Activated T-cell treated with anti-CD3 and anti-CD28 coated beads, Interleukin-2, amount 50 U/mL, for 4 hours (primary cell): ENCODE measurements around the gene SERINC5. TPM values are rescaled to one million over a fixed set of nuclear protein-coding genes. Genes with fewer than 3 reads are reported as not detected.
"Not testable (repeated sequence)": the region's sequence is repeated elsewhere in the genome, so short reads cannot be mapped to it uniquely, and the experiment has no call there.

Source experiments
- ATAC-seq, 2 donors: fragments of 200-7000 bp; cut with Tn5 transposase; one replicate each; pipeline ENCODE4 v1.10.0; 2021
- DNase-seq: peaks from one replicate; pipeline ENCODE4 v3.0.0-alpha.2; 2020
- H3K27me3 Mint-ChIP-seq: one replicate; pipeline ENCODE4 v1.8.0; 2021; ENCODE audit warnings: low read depth, mixed read lengths
- H3K36me3 Mint-ChIP-seq: one replicate; pipeline ENCODE4 v1.8.0; 2022; ENCODE audit warnings: mixed read lengths; ENCODE audit not compliant: insufficient read depth
- H3K4me1 Mint-ChIP-seq: one replicate; pipeline ENCODE4 v1.8.0; 2021; ENCODE audit warnings: low read depth, mixed read lengths
- H3K4me3 Mint-ChIP-seq: one replicate; pipeline ENCODE4 v1.8.0; 2021; ENCODE audit warnings: mild to moderate bottlenecking, moderate library complexity, mixed read lengths
- H3K9me3 Mint-ChIP-seq: one replicate; pipeline ENCODE4 v1.8.0; 2021; ENCODE audit warnings: mixed read lengths
- total RNA-seq, 3 donors: library from RNA; stranded (reverse); gene quantifications; one replicate each; pipeline ENCODE4 v1.2.1, GENCODE V29; 2021

Gene SERINC5
- total RNA-seq, 3 donors from 2014 or later = 18.0 to 21.5 (median 21.1) TPM

- Mint-ChIP-seq H3K9me3 (no peaks in the 10 kb centered on the region), H3K4me1 (peaks cover 82% of the 10 kb centered on the region), H3K36me3 (peaks cover 10% of the 10 kb centered on the region), H3K27me3 (no peaks in the 10 kb centered on the region), H3K4me3 (peak overlapping the region; percentile 19)
- DNase-seq (no peak), ATAC-seq (no peak)
Observed at GRCh38 chr5:80190960-80191359, 64.9 kb downstream of the SERINC5 start.

GRCh38 chr5:80189701-80190100, 66.1 kb downstream of the SERINC5 start:
- Mint-ChIP-seq H3K36me3 (peaks cover 5% of the 10 kb centered on the region), H3K4me1 (peaks cover 82% of the 10 kb centered on the region), H3K9me3 (no peaks in the 10 kb centered on the region), H3K4me3 (peak overlapping the region; percentile 87), H3K27me3 (no peaks in the 10 kb centered on the region)
- no peak for ATAC-seq
- DNase-seq = no peak

DNA sequence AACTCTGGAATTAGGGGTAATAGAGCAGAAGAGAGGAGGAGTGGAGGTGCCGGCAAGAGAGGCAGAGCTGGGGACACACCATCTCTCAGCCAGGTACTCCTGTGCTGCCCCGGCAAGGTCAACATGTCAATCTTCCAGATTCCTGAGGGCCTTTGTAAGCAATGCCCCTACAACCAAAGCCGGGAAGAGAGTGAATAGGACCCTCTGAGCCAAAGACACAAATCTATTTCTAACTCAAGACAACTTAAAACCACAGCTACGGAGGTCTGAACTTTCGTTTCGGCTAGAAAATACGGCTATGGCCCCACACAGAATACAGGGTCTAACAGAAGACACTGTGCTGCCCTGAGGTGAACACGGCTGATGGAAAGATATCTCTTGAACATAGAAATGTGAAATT, 66.6 kb downstream of the SERINC5 start:
- Mint-ChIP-seq H3K4me1 (peaks cover 82% of the 10 kb centered on the region), H3K9me3 (no peaks in the 10 kb centered on the region), H3K27me3 (no peaks in the 10 kb centered on the region), H3K36me3 (peaks cover 5% of the 10 kb centered on the region), H3K4me3 (peak overlapping the region; percentile 87)
- DNase-seq (no peak), ATAC-seq (peak in 1 of 2 donors; percentile 31)

DNA sequence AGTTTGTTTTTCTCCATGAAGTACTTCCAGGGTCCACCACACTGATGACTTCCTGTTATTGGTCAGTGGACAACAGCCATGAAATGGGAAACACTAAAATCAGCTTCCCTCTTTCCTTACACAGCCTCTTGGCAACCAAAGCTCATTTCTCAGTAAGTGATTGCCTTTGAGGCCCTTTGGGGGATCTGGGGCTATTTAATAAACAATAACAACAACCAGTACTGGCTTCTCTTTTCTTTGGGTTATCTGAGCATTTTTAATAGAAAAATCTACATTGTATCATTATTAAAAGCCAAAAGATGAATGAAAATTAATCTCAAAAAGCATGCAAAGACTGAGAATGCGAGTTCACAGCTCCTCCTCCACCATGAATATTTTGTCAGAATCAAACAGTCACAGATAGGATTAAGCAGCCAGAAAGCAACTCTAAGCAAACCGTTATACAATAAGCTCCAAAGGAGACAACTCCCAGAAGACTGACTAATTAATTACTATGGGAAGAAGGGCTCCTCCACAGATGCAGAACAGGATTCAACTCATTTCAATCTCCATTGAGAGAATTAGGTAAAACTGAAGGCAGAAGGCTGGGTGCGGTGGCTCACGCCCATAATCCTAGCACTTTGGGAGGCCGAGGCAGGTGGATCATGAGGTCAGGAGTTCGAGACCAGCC, 68.3 kb downstream of the SERINC5 start:
- Mint-ChIP-seq H3K27me3 (no peaks in the 10 kb centered on the region), H3K4me3 (peak overlapping the region; percentile 40), H3K4me1 (peaks cover 82% of the 10 kb centered on the region), H3K9me3 (no peaks in the 10 kb centered on the region), H3K36me3 (peaks cover 5% of the 10 kb centered on the region)
- no peak for DNase-seq
- ATAC-seq = no peak

GRCh38 chr5:80185535-80185934, 70.3 kb downstream of the SERINC5 start:
- not testable (repeated sequence) for ATAC-seq, H3K27me3 Mint-ChIP-seq, DNase-seq, H3K9me3 Mint-ChIP-seq, H3K36me3 Mint-ChIP-seq
- peak overlapping the region; percentile 45 for H3K4me3 Mint-ChIP-seq
- H3K4me1 Mint-ChIP-seq = peaks cover 85% of the 10 kb centered on the region

GRCh38 chr5:80185095-80185494, 70.8 kb downstream of the SERINC5 start:
- Mint-ChIP-seq H3K4me1 (peaks cover 85% of the 10 kb centered on the region), H3K27me3 (no peaks in the 10 kb centered on the region), H3K9me3 (no peaks in the 10 kb centered on the region), H3K4me3 (peak overlapping the region; percentile 45), H3K36me3 (peaks cover 5% of the 10 kb centered on the region)
- DNase-seq (no peak), ATAC-seq (peak; percentile 7 to 9)

- H3K4me1 Mint-ChIP-seq = peaks cover 89% of the 10 kb centered on the region
- peak overlapping the region; percentile 24 for H3K4me3 Mint-ChIP-seq
- DNase-seq (no peak), ATAC-seq (no peak)
- peaks cover 5% of the 10 kb centered on the region for H3K36me3 Mint-ChIP-seq
- H3K27me3 Mint-ChIP-seq = no peaks in the 10 kb centered on the region
- no peaks in the 10 kb centered on the region for H3K9me3 Mint-ChIP-seq
Observed at GRCh38 chr5:80184235-80185023, 71.4 kb downstream of the SERINC5 start.

DNA sequence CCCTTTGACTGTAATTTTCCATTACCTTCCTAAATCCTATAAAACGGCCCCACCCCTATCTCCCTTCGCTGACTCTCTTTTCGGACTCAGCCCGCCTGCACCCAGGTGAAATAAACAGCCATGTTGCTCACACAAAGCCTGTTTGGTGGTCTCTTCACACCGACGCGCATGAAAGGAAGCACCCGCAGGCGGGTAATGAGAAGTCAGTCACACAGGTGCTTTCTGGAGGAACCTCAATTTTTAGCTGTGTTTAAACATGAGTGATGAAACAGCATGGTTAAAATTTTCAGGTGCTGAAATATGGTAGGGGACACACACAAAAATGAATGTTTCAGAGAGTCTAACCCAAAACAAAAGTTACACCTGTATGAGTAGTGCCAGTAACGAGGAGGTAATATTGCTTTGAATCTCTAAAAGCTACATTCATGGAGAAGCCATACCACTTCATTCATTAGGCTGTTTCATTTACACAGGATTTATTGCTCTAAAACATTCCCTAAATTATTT, 72.1 kb downstream of the SERINC5 start:
- not testable (repeated sequence) for H3K27me3 Mint-ChIP-seq, H3K9me3 Mint-ChIP-seq, H3K36me3 Mint-ChIP-seq
- peak; percentile 11 for DNase-seq
- H3K4me1 Mint-ChIP-seq = peaks cover 87% of the 10 kb centered on the region
- peak overlapping the region; percentile 24 for H3K4me3 Mint-ChIP-seq
- ATAC-seq = peak; percentile 49 to 56

DNA sequence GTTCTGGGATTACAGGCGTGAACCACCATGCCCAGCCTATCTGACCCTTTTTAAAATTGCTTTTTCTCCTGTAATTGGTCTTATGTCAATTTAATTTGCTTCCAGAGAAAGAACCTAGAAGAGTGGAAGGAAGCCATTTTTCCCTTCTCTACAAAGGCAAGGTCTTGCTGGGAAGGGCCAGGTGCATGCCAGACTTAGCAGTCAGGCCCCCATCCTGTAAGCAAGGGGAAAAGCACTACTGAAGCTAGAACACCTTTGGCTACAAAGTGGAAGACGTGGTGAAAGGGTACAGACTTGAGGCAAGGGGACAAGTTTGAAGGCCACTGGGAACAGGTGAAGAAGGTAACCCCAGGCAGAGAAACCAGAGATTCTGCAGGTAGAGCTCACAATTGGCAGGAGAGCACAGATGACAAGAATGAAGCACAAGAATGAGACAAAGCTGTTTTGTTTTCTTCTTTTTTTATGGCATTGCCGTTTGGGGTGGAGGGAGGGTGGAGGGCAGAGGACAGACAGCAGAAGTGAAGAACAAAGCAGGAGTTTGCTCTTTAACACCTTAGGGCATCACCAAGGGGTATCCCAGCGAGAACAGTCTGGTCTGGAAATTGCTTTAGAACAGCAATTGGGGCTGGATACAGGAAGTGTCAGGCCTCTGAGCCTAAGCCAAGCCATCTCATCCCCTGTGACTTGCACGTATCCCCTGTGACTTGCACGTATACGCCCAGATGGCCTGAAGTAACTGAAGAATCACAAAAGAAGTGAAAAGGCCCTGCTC, 72.9 kb downstream of the SERINC5 start:
- ATAC-seq (peak; percentile 56 to 59), DNase-seq (no peak)
- Mint-ChIP-seq H3K9me3 (no peaks in the 10 kb centered on the region), H3K27me3 (no peaks in the 10 kb centered on the region), H3K36me3 (peaks cover 5% of the 10 kb centered on the region), H3K4me1 (peaks cover 84% of the 10 kb centered on the region), H3K4me3 (peak overlapping the region; percentile 36)

DNA sequence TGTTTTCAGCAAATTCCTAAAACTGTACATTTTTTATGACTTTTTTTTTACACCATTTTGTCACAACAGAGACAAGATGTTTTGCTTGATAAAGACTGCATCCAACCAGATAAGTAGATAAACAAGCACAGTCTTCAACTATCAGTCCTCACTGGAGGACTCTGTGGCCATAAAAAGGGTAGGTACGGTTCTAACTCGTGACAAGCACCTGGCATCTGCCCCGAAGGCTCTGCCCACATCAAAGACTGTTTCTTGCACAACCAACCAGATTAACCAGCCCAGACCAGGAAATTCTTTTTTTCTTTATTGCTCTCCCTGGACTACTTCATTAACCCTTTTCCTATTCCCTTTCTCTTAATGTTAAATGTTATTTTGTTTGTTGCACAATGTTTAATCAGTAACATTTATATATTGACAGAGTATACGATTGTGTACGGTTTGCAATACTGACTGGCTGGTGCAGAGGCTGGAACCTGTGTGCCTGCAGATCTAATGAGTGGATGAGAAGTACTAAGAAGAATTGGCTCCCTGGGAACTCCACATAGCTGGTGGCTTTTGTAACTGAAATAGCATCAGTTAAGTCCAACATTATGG, 74.1 kb downstream of the SERINC5 start:
- Mint-ChIP-seq H3K9me3 (no peaks in the 10 kb centered on the region), H3K36me3 (peaks cover 3% of the 10 kb centered on the region), H3K27me3 (no peaks in the 10 kb centered on the region), H3K4me3 (peak overlapping the region; percentile 47), H3K4me1 (peaks cover 87% of the 10 kb centered on the region)
- ATAC-seq (peak; percentile 29 to 33), DNase-seq (peak; percentile 17)

DNA sequence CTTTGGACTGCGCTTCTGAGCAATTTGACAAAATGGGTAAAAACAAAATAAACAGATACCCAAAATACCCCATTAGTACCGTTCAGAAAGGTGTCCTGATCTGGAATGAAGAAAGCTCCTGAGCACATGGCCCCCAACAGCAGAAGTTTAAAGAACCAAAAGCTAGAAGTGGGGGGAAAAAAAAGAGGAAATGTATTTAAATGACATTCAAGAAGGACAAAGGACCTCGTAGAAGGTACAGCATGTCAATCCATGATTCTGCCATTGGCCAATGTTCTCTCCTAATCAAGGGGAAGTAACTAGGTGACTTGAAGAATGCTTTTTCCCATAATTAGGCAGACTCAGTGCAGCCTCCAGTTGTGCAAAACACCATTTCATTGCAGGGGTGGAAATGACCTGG, 78.6 kb downstream of the SERINC5 start:
- Mint-ChIP-seq H3K36me3 (peaks cover 22% of the 10 kb centered on the region), H3K4me1 (peaks cover 58% of the 10 kb centered on the region), H3K9me3 (no peaks in the 10 kb centered on the region), H3K27me3 (no peaks in the 10 kb centered on the region), H3K4me3 (no peak overlapping the region)
- ATAC-seq (no peak), DNase-seq (no peak)

DNA sequence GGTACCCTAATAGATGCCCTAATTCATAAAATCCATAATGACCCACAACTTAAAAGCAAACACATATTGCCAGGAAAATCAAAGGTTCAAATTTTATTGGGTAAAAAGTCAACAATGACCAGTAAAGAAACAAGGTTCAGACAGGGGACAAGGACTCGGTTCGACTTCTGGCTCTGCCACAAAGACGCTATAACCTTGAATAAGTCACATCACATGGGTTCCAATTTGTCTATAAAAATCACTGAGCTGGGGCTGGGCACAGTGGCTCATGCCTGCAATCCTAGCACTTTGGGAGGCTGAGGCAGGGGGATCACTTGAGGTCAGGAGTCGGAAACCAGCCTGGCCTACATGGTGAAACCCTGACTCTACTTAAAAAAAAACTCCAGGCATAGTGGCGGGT, 80.5 kb downstream of the SERINC5 start:
- H3K9me3 Mint-ChIP-seq = no peaks in the 10 kb centered on the region
- DNase-seq (no peak), ATAC-seq (no peak)
- peaks cover 39% of the 10 kb centered on the region for H3K4me1 Mint-ChIP-seq
- H3K27me3 Mint-ChIP-seq = no peaks in the 10 kb centered on the region
- H3K36me3 Mint-ChIP-seq = peaks cover 25% of the 10 kb centered on the region
- no peak overlapping the region for H3K4me3 Mint-ChIP-seq

- no peak for DNase-seq
- peaks cover 35% of the 10 kb centered on the region for H3K4me1 Mint-ChIP-seq
- H3K9me3 Mint-ChIP-seq = no peaks in the 10 kb centered on the region
- H3K4me3 Mint-ChIP-seq = no peak overlapping the region
- no peak for ATAC-seq
- H3K36me3 Mint-ChIP-seq = peaks cover 31% of the 10 kb centered on the region
- H3K27me3 Mint-ChIP-seq = no peaks in the 10 kb centered on the region
Observed at GRCh38 chr5:80174790-80175189, 81.1 kb downstream of the SERINC5 start.
